Measurements from ENCODE around the gene CENPA.
"Not testable (repeated sequence)": the region's sequence is repeated elsewhere in the genome, so short reads cannot be mapped to it uniquely, and the experiment has no call there.

Gene CENPA

DNA sequence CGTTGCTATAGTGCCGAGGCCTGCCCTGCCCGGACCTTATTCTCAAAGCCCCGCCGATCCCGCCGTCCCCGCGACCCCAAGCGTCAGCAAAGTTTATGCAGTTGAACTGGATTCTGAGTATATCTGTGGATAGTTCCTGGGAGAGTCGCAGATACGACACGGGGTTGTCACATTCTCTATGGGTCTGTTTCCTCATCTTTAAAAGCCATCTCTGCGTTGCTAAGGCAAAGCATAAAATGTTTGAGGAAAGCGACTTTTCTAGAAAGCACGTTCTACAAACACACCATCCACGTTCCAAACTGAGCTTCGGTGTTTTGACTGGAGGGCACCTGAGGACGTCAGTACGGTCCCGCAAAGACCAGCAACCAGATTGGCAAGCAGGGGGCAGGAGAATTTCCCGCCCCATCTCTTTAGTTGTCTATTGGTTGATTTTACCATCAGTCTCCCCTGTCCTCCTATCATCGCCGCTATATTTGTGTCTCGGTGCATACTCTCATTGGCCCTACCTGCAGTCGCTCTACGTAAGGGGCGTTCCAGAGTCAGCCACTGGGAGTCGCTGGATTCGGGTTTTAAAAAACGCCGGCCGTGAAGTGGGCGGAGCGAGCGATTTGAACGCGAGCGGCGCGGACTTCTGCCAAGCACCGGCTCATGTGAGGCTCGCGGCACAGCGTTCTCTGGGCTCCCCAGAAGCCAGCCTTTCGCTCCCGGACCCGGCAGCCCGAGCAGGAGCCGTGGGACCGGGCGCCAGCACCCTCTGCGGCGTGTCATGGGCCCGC is at the start of gene CENPA:
CENPA (plus strand) TSS at position 626 of the 776 bp plus-strand sequence; CDS start at position 767, 141 bp downstream.
- peak; percentile 100 for DNase-seq (ENCODE audit: low spot score)

DNA sequence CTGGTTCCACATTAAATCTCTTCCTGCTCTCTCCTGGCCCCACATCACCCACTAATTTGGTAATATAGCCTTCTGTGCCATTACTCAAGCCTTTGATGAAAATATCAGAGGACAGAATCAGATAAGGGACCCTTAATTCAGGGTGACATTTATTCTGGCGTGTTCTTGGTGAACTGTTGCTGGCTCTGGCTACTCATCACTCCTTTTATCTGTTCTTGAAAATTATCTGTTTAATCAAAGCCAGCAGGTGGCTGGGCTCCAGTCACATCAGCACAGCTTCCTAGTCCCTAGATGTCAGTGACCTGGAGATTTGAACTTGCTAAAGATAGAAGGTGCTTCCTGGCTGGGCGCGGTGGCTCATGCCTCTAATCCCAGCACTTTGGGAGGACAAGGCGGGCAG is 48.6 kb upstream of the CENPA start:
- no peak for DNase-seq (ENCODE audit: low spot score)

DNA sequence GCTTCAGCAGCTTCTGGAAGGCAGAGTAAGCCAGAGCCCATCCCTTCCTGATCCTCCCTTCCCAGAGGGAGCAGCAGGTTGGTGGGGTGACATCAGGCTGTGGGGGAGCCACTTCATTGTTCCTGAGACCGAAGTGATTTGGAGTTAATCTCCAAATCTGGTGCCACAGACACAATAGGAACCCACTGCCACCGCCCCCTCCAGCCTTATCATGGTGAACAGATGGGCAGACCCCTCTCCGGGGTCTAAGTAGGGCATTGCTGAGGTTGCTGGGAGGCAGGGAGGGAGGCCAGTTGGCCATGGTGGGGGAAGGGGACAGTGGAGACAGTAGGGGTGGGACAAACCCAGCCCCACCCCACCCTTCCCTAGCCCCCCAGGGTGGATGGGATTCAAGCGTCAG is 47.4 kb upstream of the CENPA start:
- DNase-seq (ENCODE audit: low spot score), result no peak

DNA sequence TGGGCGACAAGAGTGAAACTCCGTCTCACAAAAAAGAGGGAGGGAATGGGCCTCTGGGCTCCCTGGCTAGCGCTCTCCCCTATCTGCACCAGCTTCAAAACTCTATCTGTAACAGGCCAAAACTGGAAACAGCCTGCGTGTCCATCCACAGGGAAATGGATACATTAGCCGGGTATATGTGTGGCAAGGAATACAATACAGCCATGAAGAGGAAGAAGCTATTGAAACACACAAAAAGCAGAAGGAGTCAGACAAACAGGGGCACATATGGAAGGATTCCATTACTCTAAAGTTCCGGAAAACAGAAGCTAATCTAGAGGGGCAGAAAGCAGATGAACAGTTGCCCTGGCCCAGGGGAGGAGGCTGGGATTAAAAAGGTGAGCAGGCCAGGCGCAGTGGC is 46.3 kb upstream of the CENPA start:
- no peak for DNase-seq (ENCODE audit: low spot score)

DNA sequence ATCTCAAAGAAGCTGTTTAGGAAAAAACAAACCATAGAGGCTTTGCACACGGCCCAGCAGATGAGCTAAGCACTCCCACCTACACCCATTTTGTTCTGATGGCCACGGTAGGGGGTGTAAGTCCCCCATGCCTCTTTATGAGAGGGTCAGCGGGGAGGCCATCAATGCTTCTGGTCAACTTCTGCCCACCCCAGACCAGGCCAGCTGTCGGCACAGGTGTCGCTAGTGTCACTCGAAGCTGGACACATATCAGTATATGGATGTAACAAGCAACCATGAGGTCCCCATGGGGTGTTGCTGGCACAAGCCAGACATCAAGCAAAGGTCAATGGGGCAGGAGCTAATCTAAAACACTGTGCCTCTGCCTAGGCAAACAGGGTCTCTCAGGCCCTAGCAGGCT is 45.5 kb upstream of the CENPA start:
- DNase-seq (ENCODE audit: low spot score), result no peak

DNA sequence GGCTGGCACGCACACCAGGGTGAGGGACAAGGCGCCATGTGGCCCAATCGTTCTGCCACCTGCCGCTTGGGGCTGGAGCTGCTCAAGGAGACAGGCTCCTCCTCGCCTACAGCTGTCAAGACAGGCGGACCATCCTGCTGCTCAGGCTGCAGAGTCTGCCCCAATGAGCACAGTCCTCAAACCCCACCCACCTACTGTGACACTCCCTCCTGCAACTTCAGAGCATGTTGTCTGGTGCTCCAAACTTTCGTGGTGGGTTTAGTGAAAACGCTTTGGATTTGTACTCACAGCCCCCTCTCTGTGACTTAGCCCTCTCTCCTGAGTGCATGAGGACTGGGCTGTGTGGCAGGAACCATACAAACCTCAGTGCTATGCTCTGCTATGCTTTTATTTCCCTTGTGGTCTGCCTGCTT is 45.0 kb upstream of the CENPA start:
- DNase-seq (ENCODE audit: low spot score), result no peak

DNA sequence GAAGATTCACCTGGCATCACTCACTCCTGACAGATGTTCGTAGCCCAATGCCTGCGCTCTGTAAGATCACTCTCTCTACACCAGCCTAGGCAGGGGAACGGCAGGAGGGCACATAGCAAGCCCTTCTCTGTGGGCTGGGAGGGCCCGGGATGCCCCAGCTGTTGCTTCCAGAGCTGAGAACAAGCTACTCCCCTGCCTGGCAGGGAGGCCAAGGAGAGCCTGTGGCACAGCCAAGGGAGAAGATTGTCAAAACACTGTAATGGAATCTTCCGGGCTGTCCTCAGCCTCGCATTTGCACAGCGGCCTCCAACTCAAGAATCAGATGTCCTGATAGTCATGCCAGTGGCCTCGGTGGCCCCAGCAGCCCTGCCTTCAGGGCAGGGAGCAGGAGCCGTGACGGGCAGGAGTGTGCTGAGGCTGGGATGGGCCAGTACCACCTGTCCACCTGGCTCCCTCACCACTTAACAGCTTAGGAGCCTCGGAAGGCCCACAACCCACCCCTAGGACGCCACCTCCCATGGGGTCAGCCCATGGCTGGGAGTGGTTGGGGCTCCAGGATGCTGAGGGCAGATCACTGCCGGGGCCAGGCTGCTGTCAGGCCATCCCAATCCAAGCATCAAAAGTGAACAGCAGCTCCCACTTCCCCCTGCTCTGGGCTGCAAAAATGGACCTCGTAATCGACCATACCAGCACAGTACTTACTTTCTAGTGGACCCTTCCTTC is 43.6 kb upstream of the CENPA start:
- no peak for DNase-seq (ENCODE audit: low spot score)

DNA sequence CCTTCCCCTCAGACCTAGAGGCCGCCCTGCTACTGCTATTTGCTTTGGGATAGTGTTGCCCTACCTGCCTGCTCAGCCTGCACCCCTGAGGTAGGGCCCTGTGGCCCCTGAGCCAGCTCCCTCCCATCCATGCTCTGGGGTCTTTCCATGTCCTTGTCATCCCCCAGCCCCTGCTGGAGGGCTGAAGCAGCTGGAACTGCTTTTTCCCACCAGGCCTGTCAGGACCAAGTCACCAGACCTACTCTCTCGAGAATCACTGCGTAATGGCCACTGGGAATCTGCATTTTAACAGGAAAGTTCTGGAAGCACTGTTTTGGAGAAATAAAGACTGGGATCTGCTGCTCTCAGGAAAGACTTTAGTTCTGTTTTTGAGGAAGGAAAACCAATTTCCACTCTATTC is 42.0 kb upstream of the CENPA start:
- DNase-seq (ENCODE audit: low spot score), result no peak

DNA sequence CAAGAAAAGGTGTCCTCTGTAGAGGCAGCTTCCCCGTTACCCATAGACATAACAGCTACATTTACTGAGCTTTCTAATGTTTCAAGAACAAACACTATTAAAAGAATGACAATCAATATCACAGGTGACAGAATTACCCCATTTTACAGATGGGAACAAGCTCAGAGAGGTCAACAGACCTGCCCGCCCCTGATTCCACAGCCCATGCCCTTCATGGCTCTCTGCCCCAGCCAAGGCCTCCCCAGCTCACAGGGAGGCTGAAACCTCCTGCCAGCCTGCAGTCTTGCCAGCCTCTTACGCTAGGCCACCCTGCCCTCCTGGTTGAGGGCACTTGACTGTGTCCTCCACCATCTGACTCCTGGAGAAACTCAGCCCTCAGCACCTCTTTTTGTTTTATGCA is 40.9 kb upstream of the CENPA start:
- DNase-seq (ENCODE audit: low spot score), result no peak

DNA sequence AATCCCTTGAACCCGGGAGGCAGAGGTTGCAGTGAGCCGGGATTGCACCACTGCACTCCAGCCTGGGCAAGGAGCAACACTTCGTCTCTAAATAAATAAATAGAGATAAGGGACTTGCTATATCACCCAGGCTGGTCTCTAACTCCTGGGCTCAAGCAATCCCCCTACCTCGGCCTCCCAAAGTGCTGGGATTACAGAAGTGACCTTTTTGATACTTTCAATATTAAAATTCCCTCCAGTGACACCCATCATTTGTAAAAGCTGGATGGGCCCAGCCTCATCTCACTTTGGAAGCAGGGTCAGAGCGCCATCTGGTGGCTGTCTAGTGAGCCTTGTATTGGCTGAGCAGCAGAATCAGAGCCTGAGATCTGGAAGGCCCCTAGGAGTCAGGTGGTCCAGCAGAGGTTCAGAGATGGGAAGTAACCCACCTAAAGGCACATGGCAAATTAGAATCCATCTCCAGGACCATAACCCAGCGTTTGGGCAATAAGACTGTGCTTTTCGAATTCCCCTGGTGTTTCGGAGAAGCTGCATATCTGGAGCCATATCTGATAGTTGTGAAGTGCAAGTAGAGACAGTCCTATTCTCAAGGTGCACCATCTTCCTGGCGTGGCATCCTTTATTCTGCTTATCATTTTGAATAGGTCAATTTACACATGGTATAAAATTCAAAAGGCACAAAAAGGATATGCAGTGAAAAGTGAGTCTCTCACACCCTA is 40.1 kb upstream of the CENPA start:
- peak; percentile 71 for DNase-seq (ENCODE audit: low spot score)

DNA sequence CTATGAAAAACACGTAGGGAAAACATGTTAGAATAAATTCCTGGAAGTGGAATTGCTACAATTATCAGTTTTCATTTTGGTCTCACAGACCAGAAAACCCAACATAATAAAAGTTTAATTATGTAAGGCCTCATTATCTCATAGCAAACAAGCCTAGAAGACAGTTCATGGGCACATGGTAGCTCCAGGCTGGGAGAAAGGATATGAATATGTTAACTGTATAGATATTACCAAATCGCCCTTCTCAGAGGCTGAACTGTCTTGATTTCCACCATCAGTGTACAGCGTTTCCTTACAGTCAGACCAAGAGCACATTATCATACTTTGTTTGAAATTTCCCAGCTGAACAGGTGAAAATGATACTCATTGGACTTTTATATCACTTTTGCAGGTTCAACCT is 38.9 kb upstream of the CENPA start:
- DNase-seq (ENCODE audit: low spot score), result no peak

DNA sequence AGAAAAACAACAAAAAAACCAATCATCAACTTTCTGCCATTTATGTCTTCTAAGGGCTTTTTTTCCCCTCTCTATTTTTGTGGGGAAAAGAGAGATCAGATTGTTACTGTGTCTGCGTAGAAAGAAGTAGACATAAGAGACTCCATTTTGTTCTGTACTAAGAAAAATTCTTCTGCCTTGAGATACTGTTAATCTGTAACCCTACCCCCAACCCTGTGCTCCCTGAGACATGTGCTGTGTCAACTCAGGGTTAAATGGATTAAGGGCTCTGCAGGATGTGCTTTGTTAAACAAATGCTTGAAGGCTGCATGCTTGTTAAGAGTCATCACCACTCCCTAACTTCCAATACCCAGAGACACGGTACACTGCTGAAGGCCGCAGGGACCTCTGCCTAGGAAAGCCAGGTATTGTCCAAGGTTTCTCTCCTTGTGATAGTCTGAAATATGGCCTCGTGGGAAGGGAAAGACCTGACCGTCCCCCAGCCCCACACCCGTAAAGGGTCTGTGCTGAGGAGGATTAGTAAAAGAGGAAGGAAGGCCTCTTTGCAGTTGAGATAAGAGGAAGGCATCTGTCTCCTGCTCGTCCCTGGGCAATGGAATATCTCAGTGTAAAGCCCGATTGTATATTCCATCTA is 36.0 kb upstream of the CENPA start:
- not testable (repeated sequence) for DNase-seq (ENCODE audit: low spot score)

DNA sequence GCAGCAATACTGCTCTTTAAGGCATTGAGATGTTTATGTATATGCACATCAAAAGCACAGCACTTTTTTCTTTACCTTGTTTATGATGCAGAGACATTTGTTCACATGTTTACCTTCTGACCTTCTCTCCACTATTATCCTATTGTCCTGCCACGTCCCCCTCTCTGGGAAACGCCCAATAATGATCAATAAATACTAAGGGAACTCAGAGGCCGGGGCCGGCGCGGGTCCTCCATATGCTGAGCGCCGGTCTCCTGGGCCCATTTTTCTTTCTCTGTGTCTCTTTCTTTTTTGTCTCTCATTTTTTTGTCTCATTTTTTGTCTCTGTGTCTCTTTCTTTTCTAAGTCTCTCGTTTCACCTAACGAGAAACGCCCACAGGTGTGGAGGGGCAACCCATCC is 35.4 kb upstream of the CENPA start:
- DNase-seq (ENCODE audit: low spot score), result not testable (repeated sequence)

DNA sequence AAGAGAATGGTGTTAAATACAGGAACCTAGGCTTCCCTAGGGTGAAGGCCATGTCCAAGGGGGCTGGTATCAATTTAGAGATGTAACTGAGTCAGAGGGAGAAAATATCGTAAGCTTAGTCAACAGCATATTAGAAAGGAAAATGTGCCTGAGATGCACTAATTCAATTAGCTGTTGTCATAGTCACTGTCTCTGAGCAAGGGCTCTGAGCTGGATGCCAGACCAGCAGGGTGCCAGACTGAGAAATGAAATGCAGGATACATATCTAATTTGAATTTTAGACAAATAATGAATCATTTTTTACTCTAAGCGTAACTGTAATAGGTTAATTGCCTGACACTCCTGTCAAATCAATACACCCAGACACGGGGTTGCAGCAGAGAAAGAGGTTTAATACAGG is 33.2 kb upstream of the CENPA start:
- no peak for DNase-seq (ENCODE audit: low spot score)

DNA sequence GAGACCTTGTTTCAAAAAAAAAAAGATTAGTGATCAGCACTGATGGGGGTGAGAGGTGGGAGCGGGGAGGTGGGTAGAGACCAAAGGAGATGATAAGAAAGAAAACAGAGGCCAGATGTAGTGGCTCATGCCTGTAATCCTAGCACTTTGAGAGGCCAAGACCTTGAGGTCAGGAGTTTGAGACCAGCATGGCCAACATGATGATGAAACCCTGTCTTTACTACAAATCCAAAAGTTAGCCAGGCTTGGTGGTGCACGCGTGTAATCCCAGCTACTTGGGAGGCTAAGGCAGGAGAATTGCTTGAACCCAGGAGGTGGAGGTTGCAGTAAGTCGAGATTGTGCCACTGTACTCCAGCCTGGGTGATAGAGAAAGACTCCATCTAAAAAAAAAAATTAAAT is 31.3 kb upstream of the CENPA start:
- DNase-seq (ENCODE audit: low spot score), result no peak

DNA sequence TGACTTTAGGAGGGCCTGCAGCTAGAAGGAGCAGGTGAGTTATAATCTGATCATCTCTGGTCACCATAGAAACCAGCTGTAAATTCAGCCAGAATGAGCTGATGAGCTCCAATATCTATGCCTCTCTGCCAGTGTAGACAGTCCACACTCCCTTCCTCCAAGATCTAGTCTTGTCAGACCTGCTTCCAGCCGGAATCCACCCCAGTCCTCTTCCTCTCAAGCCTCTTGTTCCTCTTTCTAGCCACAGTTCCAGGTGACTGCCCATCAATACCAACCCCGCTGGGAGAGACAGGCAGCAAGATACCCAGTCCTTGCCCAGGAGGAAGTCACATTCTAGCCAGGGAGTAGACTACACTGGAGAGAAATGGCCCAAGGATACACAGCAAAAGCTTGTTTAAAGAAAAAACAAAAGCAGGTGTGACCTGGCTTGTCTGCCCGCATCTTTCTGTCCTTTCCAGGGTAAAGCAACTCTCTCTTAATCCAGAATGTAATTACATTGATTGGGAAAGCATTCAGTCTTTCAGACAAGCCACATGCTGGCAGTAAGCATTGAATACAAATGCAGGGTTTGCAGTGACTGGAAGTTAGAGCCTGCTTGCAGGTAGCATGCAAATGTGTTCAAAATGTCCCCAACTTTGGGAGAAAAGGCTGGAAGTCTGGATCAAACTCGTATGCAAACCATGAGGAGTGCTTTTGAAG is 30.7 kb upstream of the CENPA start:
- DNase-seq (ENCODE audit: low spot score), result no peak

DNA sequence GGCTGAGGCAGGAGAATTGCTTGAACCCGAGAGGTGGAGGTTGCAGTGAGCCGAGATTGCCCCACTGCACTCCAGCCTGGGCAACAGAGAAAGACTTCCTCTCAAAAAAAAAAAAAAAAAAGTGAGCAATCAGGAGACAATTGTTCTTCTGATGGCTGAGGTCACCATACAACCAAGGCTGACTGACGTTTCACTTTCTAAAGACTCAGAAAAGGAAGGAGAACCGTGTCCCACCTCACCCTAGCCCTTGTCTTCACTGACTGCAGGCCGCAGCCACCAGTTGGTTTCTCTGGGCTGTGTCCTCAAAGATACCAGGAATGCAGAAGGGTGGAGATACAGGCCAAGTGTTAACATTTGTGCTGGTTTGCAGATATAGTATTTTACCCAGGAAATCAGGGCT is 29.5 kb upstream of the CENPA start:
- DNase-seq (ENCODE audit: low spot score), result no peak

DNA sequence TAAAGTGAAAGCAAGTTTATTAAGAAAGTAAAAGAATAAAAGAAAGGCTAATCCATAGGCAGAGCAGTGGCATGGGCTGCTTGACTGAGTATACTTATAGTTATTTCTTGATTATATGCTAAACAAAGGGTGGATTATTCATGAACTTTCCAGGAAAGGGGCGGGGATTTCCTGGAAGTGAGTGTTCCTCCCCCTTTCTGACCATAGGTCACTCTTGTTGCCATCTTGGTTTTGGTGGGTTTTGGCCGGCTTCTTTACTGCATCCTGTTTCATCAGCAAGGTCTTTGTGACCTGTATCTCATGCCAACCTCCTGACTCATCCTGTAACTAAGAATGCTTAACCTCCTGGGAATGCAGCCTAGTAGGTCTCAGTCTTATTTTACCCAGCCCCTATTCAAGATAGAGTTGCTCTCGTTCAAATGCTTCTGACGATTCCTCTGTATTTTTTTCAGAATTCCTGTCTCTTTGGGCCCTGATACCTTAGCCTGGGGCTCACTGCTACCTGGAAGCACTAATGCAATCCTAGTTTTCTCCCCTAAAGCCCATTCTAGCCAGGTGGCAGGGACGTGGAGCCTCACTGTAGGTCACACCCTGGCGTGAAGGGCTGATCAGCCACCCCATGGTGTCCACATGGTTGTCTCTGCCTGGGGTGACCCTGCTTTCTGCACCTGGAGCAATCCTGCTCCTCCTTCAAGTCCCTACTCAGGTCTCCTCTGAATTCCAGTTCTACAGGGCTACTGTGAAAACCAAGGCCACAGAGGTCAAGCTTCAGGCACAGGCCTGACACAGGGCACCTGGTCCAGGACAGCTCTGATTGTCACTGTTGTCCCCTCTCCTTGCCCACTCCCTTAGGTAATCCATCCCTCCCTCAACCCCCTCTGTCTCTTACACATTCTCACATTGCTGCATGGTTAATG is 27.7 kb upstream of the CENPA start:
- peak; percentile 63 for DNase-seq (ENCODE audit: low spot score)

DNA sequence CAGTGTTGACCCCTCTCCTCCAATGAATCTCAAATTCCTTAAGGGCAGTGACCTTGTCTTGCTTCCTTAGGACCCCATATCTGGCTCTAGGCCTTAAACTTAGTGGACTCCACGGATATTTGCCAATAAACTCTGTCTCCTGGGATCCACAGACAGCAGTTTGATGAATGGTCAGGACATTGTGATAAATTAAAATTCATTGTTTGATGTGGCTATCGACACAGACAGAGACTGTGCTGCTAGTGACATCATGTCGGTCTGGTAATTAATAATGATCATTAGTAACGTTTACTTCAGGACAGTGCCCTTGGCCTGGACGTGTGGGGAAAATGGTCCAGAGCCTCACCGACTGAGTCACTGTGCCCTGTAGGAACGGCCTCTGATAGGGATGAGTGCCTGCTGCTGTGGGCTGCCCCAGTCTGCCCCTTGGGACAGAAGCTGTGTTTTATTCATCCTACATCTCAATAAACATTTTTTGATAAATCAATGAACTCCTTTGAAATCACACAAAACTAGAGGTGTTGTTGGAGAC is 27.0 kb upstream of the CENPA start:
- no peak for DNase-seq (ENCODE audit: low spot score)

DNA sequence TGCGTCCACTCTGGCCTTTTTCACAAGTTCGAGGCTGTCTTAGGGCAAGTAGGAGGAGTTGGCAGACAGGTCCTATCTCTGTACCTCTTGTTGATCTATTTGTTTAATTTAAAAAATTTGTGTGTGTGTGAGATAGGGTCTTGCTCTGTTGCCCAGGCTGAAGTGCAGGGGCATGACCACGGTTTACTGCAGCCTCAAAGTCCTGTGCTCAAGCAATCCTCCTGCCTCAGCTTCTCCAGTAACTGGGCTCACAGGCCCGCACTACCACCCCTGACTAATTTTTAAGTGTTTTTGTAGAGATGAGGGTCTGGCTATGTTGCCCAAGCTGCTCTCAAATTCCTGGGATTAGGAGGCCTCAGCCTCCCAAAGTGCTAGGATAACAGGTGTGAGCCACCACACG is 26.0 kb upstream of the CENPA start:
- no peak for DNase-seq (ENCODE audit: low spot score)

DNA sequence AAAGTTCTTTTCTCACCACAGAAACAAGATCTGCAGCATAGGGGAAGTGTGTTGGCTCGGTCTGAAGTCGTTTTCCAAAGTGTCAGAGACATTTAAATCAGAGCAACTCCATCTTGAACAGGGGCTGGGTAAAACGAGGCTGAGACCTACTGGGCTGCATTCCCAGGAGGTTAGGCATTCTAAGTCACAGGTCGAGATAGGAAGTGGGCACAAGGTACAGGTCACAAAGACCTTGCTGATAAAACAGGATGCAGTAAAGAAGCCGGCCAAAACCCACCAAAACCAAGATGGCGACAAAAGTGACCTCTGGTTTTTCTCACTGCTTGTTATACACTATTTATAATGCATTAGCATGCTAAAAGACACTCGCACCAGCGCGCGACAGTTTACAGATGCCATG is 24.9 kb upstream of the CENPA start:
- DNase-seq (ENCODE audit: low spot score), result not testable (repeated sequence)

All from hepatic stellate cell (primary cell).